Measurements from ENCODE around the gene ADD1. TPM values are rescaled to one million over a fixed set of nuclear protein-coding genes. Genes with fewer than 3 reads are reported as not detected.

ADD1 gene
- total and polyA plus RNA-seq, 11 donors = 179 to 275 (median 215) TPM

GRCh38 chr4:2888886-2889285 lies 45.2 kb downstream of the ADD1 start:
- intact Hi-C loops (cut with DNase I) = loop anchor here in 2 of 10 donors (5.0 kb wide), 3 partner anchors 42 to 127 kb away; partner anchors contain the start of gene ADD1 (in 1 of the 2)
- H3K27ac ChIP-seq = no peak overlapping the region
- peaks cover 0 to 83% (median 53%) of the 10 kb centered on the region in 9 donors for H3K36me3 ChIP-seq
- DNase-seq (peak in 1 of 5 donors; percentile 9), ATAC-seq (no peak)
- no peaks in the 10 kb centered on the region for H3K27me3 ChIP-seq
- no peaks in the 10 kb centered on the region for H3K9me3 ChIP-seq
- H3K4me3 ChIP-seq = no peak overlapping the region
- no peak for TF ChIP-seq POLR2A (IDR thresholded peaks at IDR 0.05)
- no peak for TF ChIP-seq CTCF (IDR thresholded peaks at IDR 0.05)
- peaks cover 0 to 46% (median 25%) of the 10 kb centered on the region in 12 donors for H3K4me1 ChIP-seq
- WGBS, 4 donors = 94 to 98% (median 97%) methylated on average over 3 of the region's 3 CpGs

- TF ChIP-seq CTCF (IDR thresholded peaks at IDR 0.05) (no peak), POLR2A (IDR thresholded peaks at IDR 0.05) (no peak)
- no peak for ATAC-seq
- peaks cover 0 to 84% (median 55%) of the 10 kb centered on the region in 9 donors for H3K36me3 ChIP-seq
- peak overlapping the region in 1 of 12 donors; percentile 22 for H3K27ac ChIP-seq
- H3K4me1 ChIP-seq = peaks cover 0 to 50% (median 27%) of the 10 kb centered on the region in 12 donors
- no peaks in the 10 kb centered on the region for H3K9me3 ChIP-seq
- intact Hi-C loops (cut with DNase I) = loop anchor here in 2 of 10 donors (2.0 to 10.0 kb wide), 2 partner anchors 48 to 126 kb away; partner anchors contain the start of gene ADD1 (in 1 of the 2)
- WGBS, 4 donors = 65 to 72% (median 70%) methylated on average over 5 of the region's 5 CpGs
- no peak for DNase-seq
- H3K4me3 ChIP-seq = no peak overlapping the region
- H3K27me3 ChIP-seq = no peaks in the 10 kb centered on the region
These were observed 47.6 kb downstream of the ADD1 start for GRCh38 chr4:2891294-2891693.

- peaks cover 7 to 85% (median 57%) of the 10 kb centered on the region in 9 donors for H3K36me3 ChIP-seq
- H3K27ac ChIP-seq = peak overlapping the region in 4 of 12 donors; percentile 13 to 17 (median 16)
- no peak overlapping the region for H3K4me3 ChIP-seq
- no peaks in the 10 kb centered on the region for H3K9me3 ChIP-seq
- peaks cover 0 to 33% (median 17%) of the 10 kb centered on the region in 12 donors for H3K4me1 ChIP-seq
- TF ChIP-seq POLR2A (IDR thresholded peaks at IDR 0.05) (no peak), CTCF (IDR thresholded peaks at IDR 0.05) (no peak)
- 4 to 21% (median 5%) methylated on average over 5 of the region's 5 CpGs for WGBS, 4 donors
- peak in 3 of 5 donors; percentile 25 to 45 (median 40) for DNase-seq
- peak; percentile 62 to 80 (median 70) for ATAC-seq
- intact Hi-C loops (cut with DNase I) = loop anchor here in 1 of 10 donors (10.0 kb wide), 1 partner anchor 129 kb away; no protein-coding TSS in a partner anchor
- H3K27me3 ChIP-seq = no peaks in the 10 kb centered on the region
These were observed 50.1 kb downstream of the ADD1 start for GRCh38 chr4:2893772-2894171.

GRCh38 chr4:2898001-2898400 lies 54.4 kb downstream of the ADD1 start:
- H3K9me3 ChIP-seq = no peaks in the 10 kb centered on the region
- no peak overlapping the region for H3K4me3 ChIP-seq
- H3K27me3 ChIP-seq = no peaks in the 10 kb centered on the region
- intact Hi-C loops (cut with DNase I) = loop anchor here in 1 of 10 donors (10.0 kb wide), 1 partner anchor 133 kb away; no protein-coding TSS in a partner anchor
- H3K27ac ChIP-seq = no peak overlapping the region
- TF ChIP-seq POLR2A (IDR thresholded peaks at IDR 0.05) (no peak), CTCF (IDR thresholded peaks at IDR 0.05) (no peak)
- no peak for DNase-seq
- peaks cover 10 to 99% (median 90%) of the 10 kb centered on the region in 9 donors for H3K36me3 ChIP-seq
- WGBS, 4 donors = 63 to 74% (median 71%) methylated on average over 3 of the region's 3 CpGs
- peaks cover 0 to 17% (median 12%) of the 10 kb centered on the region in 12 donors for H3K4me1 ChIP-seq
- ATAC-seq = no peak

Measured in heart left ventricle (tissue), 16 donors.